ENCODE measurements around the gene TMED6.

DNA sequence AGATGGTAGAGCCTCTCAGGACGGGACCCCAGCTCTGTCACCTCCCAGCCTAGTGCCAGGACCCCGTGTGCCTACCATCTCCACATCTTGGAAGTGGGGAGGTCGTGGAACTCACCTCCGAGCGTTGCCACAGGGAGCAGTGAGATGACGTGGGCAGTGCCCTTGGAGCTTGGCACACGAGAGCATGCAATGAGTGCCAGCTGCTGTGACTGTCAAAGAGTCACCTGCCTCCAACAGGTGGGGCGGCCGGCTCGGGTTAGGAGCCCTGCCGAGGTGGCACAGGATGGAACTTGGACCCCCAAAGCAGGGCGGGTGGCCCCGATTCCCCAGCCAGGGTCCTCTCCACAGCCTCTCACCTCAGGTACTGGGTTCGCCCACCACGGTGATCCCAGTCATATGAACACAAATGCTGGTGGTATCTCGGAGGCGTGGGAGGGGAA lies 35.0 kb downstream of the TMED6 start:
- TF ChIP-seq ELF4 (IDR thresholded peaks at IDR 0.05) (no peak), NFRKB (IDR thresholded peaks at IDR 0.05) (no peak), SP1 (IDR thresholded peaks at IDR 0.05) (no peak), ZNF384 (IDR thresholded peaks at IDR 0.05) (no peak), FOXA1 (IDR thresholded peaks at IDR 0.05) (no peak), BHLHE40 (IDR thresholded peaks at IDR 0.05; ENCODE audit: borderline replicate concordance) (no peak), FOXM1 (IDR thresholded peaks at IDR 0.05; ENCODE audit: borderline replicate concordance) (no peak), LEF1 (IDR thresholded peaks at IDR 0.05; ENCODE audit: borderline replicate concordance) (no peak), FOXK2 (IDR thresholded peaks at IDR 0.05) (no peak), HDGF (IDR thresholded peaks at IDR 0.05; ENCODE audit: borderline replicate concordance) (no peak), CTBP1 (IDR thresholded peaks at IDR 0.05; ENCODE audit: borderline replicate concordance) (no peak)
- TF ChIP-seq, protein P1, sequence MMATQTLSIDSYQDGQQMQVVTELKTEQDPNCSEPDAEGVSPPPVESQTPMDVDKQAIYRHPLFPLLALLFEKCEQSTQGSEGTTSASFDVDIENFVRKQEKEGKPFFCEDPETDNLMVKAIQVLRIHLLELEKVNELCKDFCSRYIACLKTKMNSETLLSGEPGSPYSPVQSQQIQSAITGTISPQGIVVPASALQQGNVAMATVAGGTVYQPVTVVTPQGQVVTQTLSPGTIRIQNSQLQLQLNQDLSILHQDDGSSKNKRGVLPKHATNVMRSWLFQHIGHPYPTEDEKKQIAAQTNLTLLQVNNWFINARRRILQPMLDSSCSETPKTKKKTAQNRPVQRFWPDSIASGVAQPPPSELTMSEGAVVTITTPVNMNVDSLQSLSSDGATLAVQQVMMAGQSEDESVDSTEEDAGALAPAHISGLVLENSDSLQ (IDR thresholded peaks at IDR 0.05), result no peak

All from HEK293T (cell line).